Amniotic epithelial cell (primary cell): ENCODE results near the gene NEDD4L.
"Not testable (repeated sequence)": the region's sequence is repeated elsewhere in the genome, so short reads cannot be mapped to it uniquely, and the experiment has no call there.

Experiments
- DNase-seq: peaks from one replicate; pipeline ENCODE4 v3.0.0-alpha.2; 2010; ENCODE audit warnings: low read depth

NEDD4L gene

DNA sequence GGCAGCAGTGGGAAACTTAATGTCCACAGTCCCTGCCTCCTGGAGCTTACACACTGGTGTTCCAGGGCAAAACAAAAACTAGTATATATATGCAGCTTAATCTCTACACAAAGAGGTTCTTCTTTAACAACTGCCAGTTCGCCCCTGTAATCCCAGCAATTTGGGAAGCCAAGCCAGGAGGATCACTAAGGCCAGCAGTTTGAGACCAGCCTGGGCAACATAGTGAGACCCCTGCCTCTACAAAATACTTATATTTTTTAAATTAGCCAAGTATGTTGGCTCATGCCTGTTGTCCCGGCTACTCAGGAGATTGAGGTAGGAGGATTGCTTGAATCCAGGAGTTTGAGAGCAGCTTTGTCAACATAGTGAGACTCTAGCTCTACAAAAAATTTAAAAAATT lies 17.2 kb upstream of the NEDD4L start:
- no peak for DNase-seq

DNA sequence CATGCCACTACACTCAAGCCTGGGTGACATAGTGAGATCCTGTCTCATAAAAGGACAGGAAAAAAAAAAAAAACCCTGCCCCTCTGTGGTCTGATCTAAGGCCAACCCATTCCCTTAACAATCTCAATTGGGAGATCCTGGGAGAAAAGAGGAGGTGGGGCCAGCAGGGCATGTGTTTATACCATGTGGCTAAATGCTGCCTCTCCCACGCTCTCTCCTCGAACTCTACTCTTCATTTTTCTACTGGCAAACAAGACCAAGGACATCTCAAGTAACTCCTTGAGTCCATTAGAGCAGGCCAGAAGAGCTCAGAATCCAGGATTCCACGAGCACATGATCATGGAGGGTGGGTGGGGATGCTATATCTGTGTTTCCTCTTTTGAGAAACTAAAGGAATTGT lies 16.7 kb upstream of the NEDD4L start:
- DNase-seq: no peak

- no peak for DNase-seq
These were observed 15.8 kb upstream of the NEDD4L start for GRCh38 chr18:58028109-58028784.

DNA sequence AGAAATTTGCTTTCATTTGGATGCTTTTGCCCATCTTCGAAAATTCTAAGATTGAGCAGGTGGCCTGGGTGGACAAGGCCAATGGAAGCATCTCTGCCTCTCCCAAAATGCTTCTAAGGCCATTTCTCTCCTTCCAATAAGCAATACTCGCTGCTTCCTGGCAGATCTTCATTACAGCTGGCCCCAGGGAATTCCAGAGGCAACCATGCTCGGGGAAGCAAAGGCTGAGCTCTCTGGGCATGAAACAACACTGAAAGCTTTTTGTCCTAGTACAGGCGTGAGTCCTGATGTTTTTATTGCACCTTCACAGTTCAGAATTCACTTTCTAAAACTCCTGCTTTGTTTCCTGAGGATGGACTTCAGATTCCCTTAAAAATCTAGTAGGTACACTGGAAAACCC lies 11.8 kb upstream of the NEDD4L start:
- DNase-seq: no peak

DNA sequence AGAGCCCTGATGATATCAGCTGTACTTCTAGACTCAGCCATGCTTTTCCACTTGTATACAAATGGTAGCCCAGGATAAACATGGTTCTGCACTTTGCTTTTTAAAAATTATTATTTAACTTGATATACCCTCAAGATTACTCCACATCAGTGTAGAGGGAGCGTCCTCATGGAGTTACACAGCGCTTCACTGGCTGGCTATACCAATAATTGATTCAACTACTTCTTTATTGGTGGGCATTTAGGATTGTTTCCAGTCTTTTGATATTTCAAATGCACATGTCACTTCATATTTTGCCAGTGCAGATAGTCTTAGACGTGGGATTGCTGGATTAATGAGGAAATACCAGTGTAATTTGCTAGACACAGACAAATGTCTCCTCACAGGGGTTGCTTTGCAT lies 10.8 kb upstream of the NEDD4L start:
- DNase-seq: no peak

GRCh38 chr18:58034370-58034769 lies 9.7 kb upstream of the NEDD4L start:
- DNase-seq: no peak

- DNase-seq: no peak
These were observed 6.9 kb upstream of the NEDD4L start for GRCh38 chr18:58037163-58037562.

DNA sequence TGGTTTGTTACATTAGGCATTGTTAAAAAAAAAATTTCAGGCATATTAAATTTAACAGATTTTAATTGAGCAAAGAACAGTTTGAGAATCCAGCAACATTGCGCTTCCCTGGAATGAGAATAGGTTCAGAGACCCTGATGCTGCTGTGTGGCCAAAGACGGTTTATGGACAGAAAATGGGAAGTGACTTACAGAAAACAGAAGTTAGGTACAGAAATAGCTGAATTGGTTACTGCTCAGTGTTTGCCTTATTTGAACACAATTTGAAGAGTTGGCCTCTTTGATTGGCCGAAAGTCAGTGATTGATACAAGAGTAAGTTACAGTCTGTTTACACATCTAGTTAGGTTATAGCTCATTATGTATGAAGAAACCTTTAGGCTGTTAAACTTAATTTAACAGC lies 6.0 kb upstream of the NEDD4L start:
- DNase-seq: no peak

- no peak for DNase-seq
These were observed 2.4 kb upstream of the NEDD4L start for GRCh38 chr18:58041633-58042032.

GRCh38 chr18:58042826-58043490 lies 1.1 kb upstream of the NEDD4L start:
- no peak for DNase-seq

- DNase-seq: no peak
These were observed 580 bp downstream of the NEDD4L start for GRCh38 chr18:58044370-58045241.

GRCh38 chr18:58045242-58046092 lies 1.4 kb downstream of the NEDD4L start:
- no peak for DNase-seq

DNA sequence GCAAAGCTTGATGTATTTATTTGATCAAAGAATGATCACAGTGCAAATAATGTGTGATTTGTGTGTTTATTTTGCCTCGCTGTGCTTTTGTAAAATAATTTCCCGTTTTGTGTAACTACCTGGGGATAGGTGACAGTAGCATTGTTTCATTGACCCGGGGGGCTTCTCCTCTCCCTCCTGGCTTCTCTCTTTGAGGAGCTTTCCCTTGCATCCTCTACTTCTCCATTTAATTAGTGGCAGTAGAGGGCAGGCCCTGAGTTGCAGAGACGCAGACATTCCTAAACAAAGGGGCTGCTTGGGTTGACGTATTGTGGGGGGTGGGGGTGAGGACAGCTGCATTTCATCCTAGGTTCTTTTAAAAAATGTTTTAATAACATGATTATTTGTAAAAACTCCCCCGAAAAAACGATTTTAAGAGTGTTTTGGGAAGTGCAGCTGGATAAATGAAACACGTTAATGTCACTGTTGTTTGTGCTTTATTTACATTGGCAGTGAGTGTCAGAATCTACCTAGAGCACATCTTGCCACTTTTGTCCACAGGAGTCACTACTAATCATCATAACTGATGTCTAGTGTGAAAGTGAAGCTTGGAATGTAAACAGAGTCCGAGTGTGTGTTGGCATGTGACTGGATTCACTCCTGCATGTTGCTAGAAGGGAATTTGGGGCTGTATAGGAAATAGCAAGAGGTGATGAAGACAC lies 2.2 kb downstream of the NEDD4L start:
- no peak for DNase-seq

DNA sequence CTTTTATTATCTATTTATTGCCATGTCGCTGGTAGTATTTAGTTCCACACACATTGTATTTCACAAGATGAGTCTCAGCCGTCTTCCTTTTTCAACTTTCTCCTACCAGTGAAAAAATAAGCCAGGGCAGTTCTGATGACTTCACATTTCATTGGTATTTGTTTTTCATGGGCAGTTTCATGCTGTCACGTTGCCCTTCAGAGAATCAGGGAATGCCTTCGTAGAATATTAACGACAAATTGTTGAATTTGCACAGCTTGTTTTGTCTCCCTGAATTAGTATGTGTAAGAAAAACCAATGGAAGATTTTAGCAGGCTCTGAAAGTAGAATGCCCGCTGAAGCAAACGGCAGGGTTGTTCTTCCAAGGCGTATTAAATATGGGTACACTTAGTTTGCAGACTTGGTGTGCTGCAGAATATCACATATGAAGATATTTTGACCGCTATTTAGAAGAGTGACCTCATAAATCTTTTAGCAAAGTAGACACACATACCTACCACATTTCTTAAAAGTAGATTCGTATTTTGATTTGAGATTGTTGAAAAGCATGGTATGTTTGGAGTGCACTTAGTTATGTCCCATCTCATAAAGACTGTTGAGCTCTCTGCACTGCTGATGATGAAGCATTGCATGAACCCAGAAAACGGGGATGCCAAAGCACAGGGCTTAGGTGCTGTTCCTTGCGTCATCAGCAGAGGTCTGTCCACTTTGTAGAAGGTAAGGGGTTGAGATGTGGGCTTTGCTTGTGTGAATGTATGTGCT lies 2.9 kb downstream of the NEDD4L start:
- no peak for DNase-seq

DNA sequence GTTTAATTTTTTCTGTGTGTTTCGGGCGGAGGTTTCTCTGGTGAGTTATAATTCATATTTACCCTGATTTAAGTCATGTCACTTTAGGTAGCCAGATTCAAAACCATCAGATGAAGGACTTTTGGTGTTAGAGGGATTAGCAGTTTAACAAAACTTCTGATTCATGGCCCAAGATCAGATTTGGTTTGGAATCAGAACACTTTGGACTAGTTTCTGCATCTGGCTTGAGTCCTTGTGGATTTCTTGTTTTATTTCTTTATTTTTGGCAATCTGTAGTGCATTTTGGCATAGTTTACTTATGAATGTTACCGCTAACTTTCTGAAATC lies 3.5 kb downstream of the NEDD4L start:
- no peak for DNase-seq

DNA sequence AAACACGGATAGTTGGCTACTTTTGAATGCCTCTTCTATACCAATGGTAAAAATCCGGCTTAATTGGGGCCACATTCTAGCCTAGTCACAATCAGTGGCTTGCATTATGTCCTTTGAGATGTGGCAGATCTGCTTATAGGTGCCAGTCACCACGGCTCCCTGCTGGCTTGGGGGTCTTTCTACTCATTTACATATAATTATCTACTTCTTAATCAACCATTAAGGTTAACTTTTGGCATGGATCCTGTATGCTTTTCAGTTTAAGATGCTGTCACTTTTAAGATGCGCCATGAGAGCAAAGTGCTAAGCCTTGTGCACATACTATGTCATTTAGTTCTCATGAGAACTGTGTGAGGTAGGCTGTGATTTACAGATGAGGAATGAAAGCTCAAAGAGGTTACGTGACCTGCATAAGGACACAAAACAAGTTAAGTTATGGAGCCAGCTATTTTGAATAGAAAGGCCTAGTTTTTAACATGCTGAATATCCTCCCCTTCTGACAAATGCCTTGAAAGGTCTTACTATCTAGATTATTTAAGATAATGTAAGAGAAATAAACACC lies 4.1 kb downstream of the NEDD4L start:
- DNase-seq: no peak

GRCh38 chr18:58049000-58049688 lies 5.1 kb downstream of the NEDD4L start:
- no peak for DNase-seq

DNA sequence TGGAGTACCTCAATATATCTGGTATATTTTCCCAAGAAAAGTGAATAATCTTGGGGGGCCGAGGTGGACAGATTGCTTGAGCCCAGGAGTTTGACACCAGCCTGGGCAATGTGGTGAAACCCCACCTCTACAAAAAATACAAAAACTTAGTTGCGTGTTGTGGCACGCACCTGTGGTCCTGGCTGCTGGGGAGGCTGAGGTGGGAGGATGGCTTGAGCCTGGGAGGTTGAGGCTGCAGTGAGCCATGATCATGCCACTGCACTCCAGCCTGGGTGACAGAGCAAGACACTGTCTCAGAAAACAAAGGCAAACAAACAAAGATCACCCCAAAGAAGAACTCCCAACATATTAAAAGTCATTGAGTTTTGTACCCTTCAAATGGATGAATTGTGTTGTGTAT lies 6.9 kb downstream of the NEDD4L start:
- DNase-seq: not testable (repeated sequence)

DNA sequence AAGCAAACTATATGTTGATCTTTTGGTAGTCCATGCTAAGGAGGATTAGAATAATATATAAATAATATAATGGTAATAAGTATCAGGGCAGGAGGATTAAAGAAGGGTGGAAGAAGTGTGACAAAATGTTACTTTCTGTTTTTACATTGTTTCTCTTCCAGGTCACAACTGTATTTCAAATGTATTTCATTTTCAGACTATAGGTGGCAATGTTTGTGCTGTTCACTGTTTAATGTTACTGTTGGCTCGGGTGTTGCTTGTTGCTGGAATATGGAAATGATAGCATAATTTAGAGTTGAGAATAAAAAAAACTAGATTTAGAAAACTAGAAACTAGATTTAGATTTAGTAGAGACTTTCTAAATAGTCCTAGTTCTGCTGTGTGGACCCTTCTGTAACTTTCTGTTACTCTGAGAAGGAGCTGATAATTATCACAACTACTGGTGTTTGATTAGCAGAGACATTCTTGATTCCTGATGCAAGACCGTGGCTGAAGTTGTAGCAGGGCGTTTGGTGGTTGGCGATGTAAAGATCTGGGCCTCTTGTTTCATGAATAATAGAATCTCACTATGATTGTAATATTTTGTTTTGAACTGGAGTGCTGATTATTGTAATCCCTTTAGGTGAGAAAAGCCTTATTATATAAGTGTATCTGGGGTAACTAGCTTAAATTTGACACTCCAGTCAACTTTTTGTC lies 7.9 kb downstream of the NEDD4L start:
- DNase-seq: no peak
